Omental fat pad (tissue), 4 donors: Measurements from ENCODE around the gene TMEM11. TPM values are rescaled to one million over a fixed set of nuclear protein-coding genes. Genes with fewer than 3 reads are reported as not detected.

Experiments used
- ATAC-seq: fragments of 150-250 bp; one replicate; pipeline ENCODE4 v1.9.1; 2016; ENCODE audit warnings: mild to moderate bottlenecking, moderate library complexity; ENCODE audit not compliant: low FRiP score
- DNase-seq: peaks from one replicate; pipeline ENCODE4 v3.0.0-alpha.2; 2019; ENCODE audit warnings: low spot score
- CTCF ChIP-seq, 3 donors: fragments of 450-650 bp; IDR thresholded peaks; one replicate each; pipeline ENCODE4 v1.5.1; 2016 to 2017; ENCODE audit warnings: antibody characterized with exemption in 3 of 3, mild to moderate bottlenecking in 3 of 3, moderate library complexity in 2 of 3
- total RNA-seq, 4 donors: library from RNA; depleted of rRNA; stranded (reverse); fragments of >200 nt; gene quantifications; one replicate each; pipeline ENCODE4 v1.1.0, GENCODE V29; 2016

TMEM11 gene
- total RNA-seq, 4 donors from 2014 or later, result 24.9 to 41.3 (median 34.0) TPM

DNA sequence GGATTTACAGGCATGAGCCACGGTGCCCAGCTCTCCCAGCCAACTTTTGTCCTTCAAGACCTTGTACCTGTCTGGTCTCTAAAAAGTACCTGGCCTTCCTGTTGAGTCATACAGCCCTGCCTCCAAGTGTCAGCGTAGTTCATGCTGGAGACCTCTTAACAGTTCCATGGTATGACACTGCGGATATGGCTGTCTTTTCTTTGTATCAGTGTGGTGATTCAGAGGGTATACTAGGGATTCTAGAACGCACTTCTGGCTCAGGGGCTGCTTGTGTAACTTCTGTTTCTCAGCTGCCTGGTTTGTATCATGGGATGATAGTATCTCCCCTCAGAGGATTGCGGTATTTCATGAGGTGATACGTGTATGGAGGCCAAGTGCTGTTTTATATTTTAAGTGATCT is 2.0 kb upstream of the TMEM11 start:
- DNase-seq (no peak), ATAC-seq (no peak)
- TF ChIP-seq CTCF (IDR thresholded peaks at IDR 0.05), result no peak

- ATAC-seq (peak; percentile 0), DNase-seq (no peak)
- TF ChIP-seq CTCF (IDR thresholded peaks at IDR 0.05), result no peak
Observed at GRCh38 chr17:21214777-21215541, 998 bp upstream of the TMEM11 start.

DNA sequence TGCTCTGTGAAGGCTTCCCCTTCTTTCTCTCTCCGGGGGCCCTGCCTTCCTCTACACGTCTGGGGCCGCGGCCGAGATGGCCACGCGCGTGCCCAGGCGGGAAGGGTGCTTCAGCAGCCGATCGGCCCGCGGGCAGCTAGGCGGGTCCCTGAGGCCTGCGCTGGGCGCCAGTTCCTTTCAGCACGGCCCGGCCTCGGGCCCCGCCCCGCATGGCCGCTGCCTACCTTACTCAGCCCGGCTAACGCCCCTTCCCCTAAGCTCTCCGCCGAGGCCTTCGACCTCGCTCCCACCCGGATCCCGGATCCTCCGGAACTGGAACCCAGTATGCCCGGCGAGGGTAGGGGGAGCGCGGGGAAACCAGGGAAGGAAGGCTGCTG is 335 bp downstream of the TMEM11 start:
- ATAC-seq (peak; percentile 70), DNase-seq (peak; percentile 25)
- TF ChIP-seq CTCF (IDR thresholded peaks at IDR 0.05), result no peak

DNA sequence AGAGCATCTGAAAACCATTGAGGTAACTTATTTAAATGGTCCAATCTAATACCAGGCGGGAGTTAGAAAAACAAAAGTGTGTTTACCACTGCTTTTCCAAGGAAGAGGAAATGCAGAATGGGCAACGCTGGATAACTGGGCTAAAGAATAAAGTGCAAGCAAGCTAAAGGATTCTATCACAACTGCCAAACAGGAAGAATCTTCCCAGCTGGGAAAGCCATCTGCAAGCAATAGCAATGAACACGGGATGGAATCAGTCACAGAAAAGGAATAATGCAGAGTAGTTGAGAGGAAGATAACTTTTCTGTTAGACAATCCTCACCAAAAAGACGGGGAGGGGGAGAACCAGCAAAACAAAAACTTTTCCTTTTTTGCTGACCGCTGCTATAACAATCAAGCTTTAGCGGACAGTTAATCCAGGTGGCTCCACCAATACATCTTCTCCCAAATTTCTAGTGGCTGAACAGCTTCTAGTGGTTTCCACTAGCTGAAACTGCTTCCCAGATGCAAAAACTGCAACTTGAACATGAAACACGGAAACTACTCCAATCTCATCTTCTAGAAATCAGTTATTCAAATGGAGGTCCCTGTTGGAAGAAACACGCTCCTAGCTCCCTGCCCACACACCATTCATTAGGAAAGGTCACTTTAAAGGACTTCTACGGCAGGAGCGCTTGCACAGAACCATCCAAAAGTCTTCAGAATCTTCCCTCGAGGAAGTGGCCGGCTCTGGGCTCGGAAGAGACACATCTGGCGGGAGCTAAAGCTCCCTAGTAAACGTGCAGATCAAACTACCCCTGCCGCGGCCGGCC is 929 bp downstream of the TMEM11 start:
- no peak for TF ChIP-seq CTCF (IDR thresholded peaks at IDR 0.05)
- DNase-seq (no peak), ATAC-seq (no peak)

DNA sequence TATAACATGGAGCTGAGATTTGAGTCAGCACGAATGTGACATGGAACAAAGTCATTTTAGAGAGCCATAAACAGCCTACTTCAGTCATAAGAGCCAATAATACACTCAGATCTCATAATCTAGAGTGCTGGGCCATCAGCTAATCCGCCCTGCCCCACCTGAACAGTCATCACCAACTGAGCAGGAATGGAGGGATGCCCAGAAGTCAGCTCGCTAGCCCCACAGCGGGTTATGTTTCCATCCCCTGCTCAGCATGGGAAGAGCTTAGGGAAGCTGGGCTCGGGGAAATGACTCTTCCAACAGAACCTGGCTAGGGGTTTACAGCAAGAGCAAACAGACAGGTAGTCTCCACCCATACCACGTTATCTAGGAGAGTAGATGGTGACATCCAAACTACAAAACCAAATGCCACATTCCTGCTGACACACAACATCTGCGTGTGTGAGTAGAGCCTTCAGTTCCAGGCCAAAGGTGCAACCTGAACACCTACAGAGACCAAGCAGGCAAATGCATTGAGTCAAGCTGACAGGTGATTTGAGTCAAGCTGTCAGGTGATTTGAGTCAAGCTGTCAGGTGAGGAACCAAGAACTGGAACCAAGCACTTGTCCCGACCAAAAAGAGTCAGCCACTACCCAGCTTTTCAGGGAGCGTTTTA is 2.0 kb downstream of the TMEM11 start:
- no peak for ATAC-seq
- DNase-seq, result no peak
- no peak for TF ChIP-seq CTCF (IDR thresholded peaks at IDR 0.05)

DNA sequence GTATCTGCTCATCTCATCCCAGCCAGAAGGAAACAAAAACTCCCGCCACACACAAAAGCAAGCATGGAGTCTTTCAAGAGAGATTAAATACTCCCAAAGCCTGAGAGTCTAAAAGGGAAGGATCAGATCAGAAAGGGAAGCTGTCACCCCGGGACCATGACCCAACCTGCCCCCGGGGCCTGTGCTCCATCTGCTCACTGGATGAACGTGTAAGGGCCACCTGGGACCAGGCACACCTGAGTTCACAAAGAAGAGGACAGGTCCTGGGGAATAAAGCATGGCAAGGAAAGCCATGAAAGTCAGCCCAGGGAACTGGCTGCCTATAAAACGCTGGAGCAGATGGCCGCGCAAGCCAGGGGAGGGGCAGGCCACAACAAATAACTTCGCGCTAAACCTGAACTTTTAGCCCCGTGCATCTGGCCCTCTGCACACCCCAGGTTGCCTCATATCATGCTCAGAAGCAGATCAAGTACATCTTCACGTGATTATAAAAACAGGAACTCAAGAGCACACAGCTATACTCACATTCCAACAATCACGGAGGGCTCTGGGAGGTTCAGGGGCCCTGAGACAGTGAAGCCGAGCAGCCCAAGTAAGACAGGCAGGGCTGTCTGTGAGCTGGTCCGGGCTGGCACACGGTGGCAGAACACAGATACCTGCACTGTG is 3.4 kb downstream of the TMEM11 start:
- DNase-seq (no peak), ATAC-seq (no peak)
- no peak for TF ChIP-seq CTCF (IDR thresholded peaks at IDR 0.05)
